ENCODE results near the gene SENP1.

DNA sequence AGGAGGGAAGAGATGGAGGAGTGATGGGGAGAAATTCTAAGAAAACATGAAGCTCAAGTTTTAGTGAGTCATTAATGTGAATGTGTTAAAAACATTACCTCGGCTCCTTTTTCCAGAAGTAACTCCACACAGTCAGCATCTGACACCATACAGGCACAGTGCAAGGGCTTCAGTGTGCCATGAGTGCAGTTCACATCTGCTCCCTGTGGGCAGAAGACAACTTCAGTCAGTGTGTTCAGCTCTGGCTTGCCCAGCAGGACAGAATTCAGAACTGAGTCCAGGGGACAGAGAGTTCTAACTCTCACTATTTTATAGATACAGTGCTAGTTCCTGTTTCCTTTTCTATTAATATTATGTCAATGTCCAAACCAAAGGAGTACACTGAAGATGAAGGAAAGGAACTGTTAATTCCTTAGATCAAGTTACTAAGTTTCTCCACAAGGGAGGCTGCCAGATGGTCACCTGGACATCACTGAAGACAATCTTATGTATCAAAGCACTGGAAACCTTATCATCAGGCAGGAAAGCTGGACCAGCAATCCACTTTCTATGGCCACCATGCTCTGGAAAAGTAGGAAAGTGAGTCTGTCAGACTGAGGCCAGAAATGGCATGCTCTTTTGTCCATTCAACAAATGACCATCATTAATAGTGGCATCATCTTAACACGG is 45.4 kb upstream of the SENP1 start:
- TF ChIP-seq, protein P1, sequence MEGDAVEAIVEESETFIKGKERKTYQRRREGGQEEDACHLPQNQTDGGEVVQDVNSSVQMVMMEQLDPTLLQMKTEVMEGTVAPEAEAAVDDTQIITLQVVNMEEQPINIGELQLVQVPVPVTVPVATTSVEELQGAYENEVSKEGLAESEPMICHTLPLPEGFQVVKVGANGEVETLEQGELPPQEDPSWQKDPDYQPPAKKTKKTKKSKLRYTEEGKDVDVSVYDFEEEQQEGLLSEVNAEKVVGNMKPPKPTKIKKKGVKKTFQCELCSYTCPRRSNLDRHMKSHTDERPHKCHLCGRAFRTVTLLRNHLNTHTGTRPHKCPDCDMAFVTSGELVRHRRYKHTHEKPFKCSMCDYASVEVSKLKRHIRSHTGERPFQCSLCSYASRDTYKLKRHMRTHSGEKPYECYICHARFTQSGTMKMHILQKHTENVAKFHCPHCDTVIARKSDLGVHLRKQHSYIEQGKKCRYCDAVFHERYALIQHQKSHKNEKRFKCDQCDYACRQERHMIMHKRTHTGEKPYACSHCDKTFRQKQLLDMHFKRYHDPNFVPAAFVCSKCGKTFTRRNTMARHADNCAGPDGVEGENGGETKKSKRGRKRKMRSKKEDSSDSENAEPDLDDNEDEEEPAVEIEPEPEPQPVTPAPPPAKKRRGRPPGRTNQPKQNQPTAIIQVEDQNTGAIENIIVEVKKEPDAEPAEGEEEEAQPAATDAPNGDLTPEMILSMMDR (IDR thresholded peaks at IDR 0.05), result no peak
- TF ChIP-seq POLR2A (IDR thresholded peaks at IDR 0.05), result no peak

Data from adrenal gland (tissue), 5 donors.